Esophagus squamous epithelium (tissue), 4 donors: ENCODE measurements around the gene WNK1.

Source experiments
- POLR2A ChIP-seq, 4 donors: fragments of 450-650 bp; IDR thresholded peaks; one replicate each; pipeline ENCODE4 v1.6.1; 2017; ENCODE audit warnings: antibody characterized with exemption in 4 of 4, mild to moderate bottlenecking in 4 of 4, moderate library complexity in 3 of 4
- TF ChIP-seq, protein P1 (sequence below), 6 experiments: fragments of 450-650 bp in 4 of 6; fragments of 200-600 bp in 2 of 6; sonication (generic) in 2 of 6; IDR thresholded peaks; one replicate each; pipeline ENCODE4 v1.5.1; 2016 to 2019; ENCODE audit warnings: antibody characterized with exemption in 6 of 6, mild to moderate bottlenecking in 4 of 6, moderate library complexity in 4 of 6

DNA sequence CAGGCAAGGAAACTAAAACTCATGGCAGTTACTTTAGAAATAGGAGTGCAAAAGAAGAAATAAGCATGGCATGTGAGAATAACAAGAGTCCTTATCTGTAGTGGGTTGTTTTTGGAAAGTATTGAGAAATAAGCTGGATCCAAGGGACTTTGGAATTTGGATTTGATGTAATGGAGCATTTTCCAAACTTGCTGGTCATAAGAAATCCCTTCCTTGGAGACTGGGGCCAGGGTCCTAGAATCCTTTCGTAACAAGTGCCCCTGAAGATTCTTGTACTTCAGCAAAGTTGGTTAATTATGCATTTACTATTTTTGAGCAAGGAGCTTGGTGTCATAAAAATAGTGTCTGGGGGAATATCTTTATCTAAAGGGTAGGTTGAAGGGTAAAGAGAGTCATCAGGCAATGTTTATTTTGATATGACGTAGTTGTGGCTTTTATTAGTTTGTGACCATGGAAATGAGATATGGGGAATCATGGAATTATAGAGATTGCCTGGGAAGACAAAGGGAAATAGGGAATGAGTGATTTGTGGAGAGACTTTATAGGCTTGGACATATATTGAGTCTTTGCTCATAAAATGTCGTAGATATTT is 53.9 kb downstream of the WNK1 start:
- TF ChIP-seq, protein P1, sequence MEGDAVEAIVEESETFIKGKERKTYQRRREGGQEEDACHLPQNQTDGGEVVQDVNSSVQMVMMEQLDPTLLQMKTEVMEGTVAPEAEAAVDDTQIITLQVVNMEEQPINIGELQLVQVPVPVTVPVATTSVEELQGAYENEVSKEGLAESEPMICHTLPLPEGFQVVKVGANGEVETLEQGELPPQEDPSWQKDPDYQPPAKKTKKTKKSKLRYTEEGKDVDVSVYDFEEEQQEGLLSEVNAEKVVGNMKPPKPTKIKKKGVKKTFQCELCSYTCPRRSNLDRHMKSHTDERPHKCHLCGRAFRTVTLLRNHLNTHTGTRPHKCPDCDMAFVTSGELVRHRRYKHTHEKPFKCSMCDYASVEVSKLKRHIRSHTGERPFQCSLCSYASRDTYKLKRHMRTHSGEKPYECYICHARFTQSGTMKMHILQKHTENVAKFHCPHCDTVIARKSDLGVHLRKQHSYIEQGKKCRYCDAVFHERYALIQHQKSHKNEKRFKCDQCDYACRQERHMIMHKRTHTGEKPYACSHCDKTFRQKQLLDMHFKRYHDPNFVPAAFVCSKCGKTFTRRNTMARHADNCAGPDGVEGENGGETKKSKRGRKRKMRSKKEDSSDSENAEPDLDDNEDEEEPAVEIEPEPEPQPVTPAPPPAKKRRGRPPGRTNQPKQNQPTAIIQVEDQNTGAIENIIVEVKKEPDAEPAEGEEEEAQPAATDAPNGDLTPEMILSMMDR (IDR thresholded peaks at IDR 0.05), result no peak
- no peak for TF ChIP-seq POLR2A (IDR thresholded peaks at IDR 0.05)
